Neural cell (in vitro differentiated cells): Measurements from ENCODE around the gene CES4A. TPM values are rescaled to one million over a fixed set of nuclear protein-coding genes. Genes with fewer than 3 reads are reported as not detected.
A peak's percentile ranks its signal among the peaks of the same experiment; 100 is the strongest.

Experiments used
- H2AFZ ChIP-seq: fragments of 200-600, 300-800 bp; sonication (generic), shearing (Covaris generic); 2 replicates; pipeline ENCODE4 v1.6.0; 2014; ENCODE audit warnings: low read depth, mild to moderate bottlenecking, antibody characterized with exemption, low read length, moderate library complexity
- H3F3A ChIP-seq: fragments of 200-600 bp; shearing (Covaris generic); 2 replicates; pipeline ENCODE4 v1.6.1; 2016; ENCODE audit warnings: mild to moderate bottlenecking, moderate library complexity, mixed read lengths, antibody characterized with exemption, low read length; ENCODE audit not compliant: insufficient read depth, poor library complexity, severe bottlenecking
- H3K27ac ChIP-seq: fragments of 200-600, 300-800 bp; sonication (generic), shearing (Covaris generic); 2 replicates; pipeline ENCODE4 v1.5.1; 2014; ENCODE audit warnings: mild to moderate bottlenecking, low read length, moderate library complexity
- H3K27me3 ChIP-seq: fragments of 300-800, 200-600 bp; sonication (generic), shearing (Covaris generic); 2 replicates; pipeline ENCODE4 v1.6.0; 2014; ENCODE audit warnings: mild to moderate bottlenecking, low read depth, low read length, moderate library complexity; ENCODE audit not compliant: insufficient read depth
- H3K36me3 ChIP-seq: fragments of 300-800, 200-600 bp; sonication (generic), shearing (Covaris generic); 2 replicates; pipeline ENCODE4 v1.5.1; 2014; ENCODE audit warnings: mild to moderate bottlenecking, antibody characterized with exemption, low read length, moderate library complexity; ENCODE audit not compliant: insufficient read depth
- H3K4me2 ChIP-seq: fragments of 300-800, 200-600 bp; sonication (generic), shearing (Covaris generic); 2 replicates; pipeline ENCODE4 v1.6.0; 2014; ENCODE audit warnings: mild to moderate bottlenecking, low read length
- H3K4me3 ChIP-seq: fragments of 300-800, 200-600 bp; sonication (generic), shearing (Covaris generic); 2 replicates; pipeline ENCODE4 v1.5.1; 2014; ENCODE audit warnings: mild to moderate bottlenecking, low read length, moderate library complexity
- H3K79me2 ChIP-seq: fragments of 200-600 bp; shearing (Covaris generic); replicated peaks from 2 replicates; pipeline ENCODE4 v1.6.0; 2014; ENCODE audit warnings: mild to moderate bottlenecking, low read length, moderate library complexity; ENCODE audit not compliant: insufficient read depth
- H3K9ac ChIP-seq: fragments of 300-800, 200-600 bp; sonication (generic), shearing (Covaris generic); 2 replicates; pipeline ENCODE4 v1.6.1; 2016; ENCODE audit warnings: mild to moderate bottlenecking, low read length, mixed read lengths
- H3K9me2 ChIP-seq: fragments of 200-600 bp; shearing (Covaris generic); 2 replicates; pipeline ENCODE4 v1.6.1; 2016; ENCODE audit warnings: mild to moderate bottlenecking, low read length, mixed read lengths; ENCODE audit not compliant: insufficient read depth
- H3K9me3 ChIP-seq: fragments of 200-600, 300-800 bp; sonication (generic), shearing (Covaris generic); 2 replicates; pipeline ENCODE4 v1.6.1; 2016; ENCODE audit warnings: mild to moderate bottlenecking, mixed run types, low read length, moderate library complexity, mixed read lengths
- H4K20me1 ChIP-seq: fragments of 200-600 bp; shearing (Covaris generic); 2 replicates; pipeline ENCODE4 v1.6.1; 2016; ENCODE audit warnings: mild to moderate bottlenecking, mixed run types; ENCODE audit not compliant: insufficient read depth
- CTCF ChIP-seq: fragments of 450-650 bp; IDR thresholded peaks from 2 replicates; pipeline ENCODE4 v1.5.1; 2014; ENCODE audit warnings: antibody characterized with exemption, mild to moderate bottlenecking, moderate library complexity; ENCODE audit not compliant: poor library complexity, severe bottlenecking
- EP300 ChIP-seq: fragments of 450-650 bp; conservative IDR thresholded peaks from 2 replicates; pipeline ENCODE4 v1.6.1; 2014; ENCODE audit warnings: antibody characterized with exemption, mild to moderate bottlenecking, moderate library complexity; ENCODE audit not compliant: poor library complexity, severe bottlenecking
- MXI1 ChIP-seq: fragments of 450-650 bp; conservative IDR thresholded peaks from 2 replicates; pipeline ENCODE4 v1.6.1; 2014; ENCODE audit warnings: antibody characterized with exemption, mild to moderate bottlenecking; ENCODE audit not compliant: poor library complexity, severe bottlenecking
- POLR2AphosphoS5 ChIP-seq: IDR thresholded peaks from 2 replicates; pipeline ENCODE4 v1.6.1; 2012
- RAD21 ChIP-seq: fragments of 450-650 bp; conservative IDR thresholded peaks from 2 replicates; pipeline ENCODE4 v1.6.1; 2014; ENCODE audit warnings: antibody characterized with exemption, mild to moderate bottlenecking, moderate library complexity
- SMC3 ChIP-seq: fragments of 450-650 bp; conservative IDR thresholded peaks from 2 replicates; pipeline ENCODE4 v1.6.1; 2014; ENCODE audit warnings: antibody characterized with exemption, mild to moderate bottlenecking, moderate library complexity; ENCODE audit not compliant: poor library complexity
- TAF1 ChIP-seq: IDR thresholded peaks from 2 replicates; pipeline ENCODE4 v1.6.1; 2012; ENCODE audit warnings: low read depth
- polyA plus RNA-seq: library from polyadenylated mRNA; depleted of rRNA; stranded (reverse); fragments of >200 nt; gene quantifications from 2 replicates; pipeline ENCODE4 v1.2.3, GENCODE V29; 2014

CES4A gene
- polyA plus RNA-seq, 1 donor from 2014 or later: 51.2 TPM

- Histone ChIP-seq H3K9me3 (no peaks in the 10 kb centered on the region), H3F3A (no peaks in the 10 kb centered on the region), H3K4me2 (no peak overlapping the region), H2AFZ (no peak overlapping the region), H4K20me1 (no peaks in the 10 kb centered on the region), H3K27me3 (no peaks in the 10 kb centered on the region), H3K4me3 (no peak overlapping the region), H3K79me2 (no peaks in the 10 kb centered on the region), H3K27ac (no peak overlapping the region), H3K9ac (no peak overlapping the region), H3K36me3 (no peaks in the 10 kb centered on the region), H3K9me2 (no peaks in the 10 kb centered on the region)
- no peak for TF ChIP-seq CTCF
These were observed 28.1 kb upstream of the CES4A start for GRCh38 chr16:66960270-66960669.

GRCh38 chr16:66961065-66961744, 27.2 kb upstream of the CES4A start, which contains the start of gene CES3:
Gene CES3, plus strand, starts transcription at chr16:66961266. Its CDS starts 42 bp downstream, at chr16:66961308.
- Histone ChIP-seq H3K27me3 (no peaks in the 10 kb centered on the region), H3K36me3 (no peaks in the 10 kb centered on the region), H2AFZ (no peak within 1 kb of the TSS), H3K9me3 (no peaks in the 10 kb centered on the region), H3K4me3 (no peak within 1 kb of the TSS), H3F3A (no peaks in the 10 kb centered on the region), H3K9me2 (no peaks in the 10 kb centered on the region), H4K20me1 (no peaks in the 10 kb centered on the region), H3K79me2 (no peaks in the 10 kb centered on the region), H3K4me2 (no peak within 1 kb of the TSS), H3K27ac (no peak within 1 kb of the TSS), H3K9ac (no peak within 1 kb of the TSS)
- TF ChIP-seq CTCF: peak; percentile 70
- no peak for TF ChIP-seq EP300
- TF ChIP-seq SMC3: peak; percentile 58

- Histone ChIP-seq H3K79me2 (no peaks in the 10 kb centered on the region), H3K27me3 (no peaks in the 10 kb centered on the region), H3K27ac (no peak overlapping the region), H3K9me2 (no peaks in the 10 kb centered on the region), H3F3A (no peaks in the 10 kb centered on the region), H3K9me3 (no peaks in the 10 kb centered on the region), H2AFZ (no peak overlapping the region), H4K20me1 (no peaks in the 10 kb centered on the region), H3K36me3 (no peaks in the 10 kb centered on the region), H3K9ac (no peak overlapping the region), H3K4me3 (no peak overlapping the region), H3K4me2 (no peak overlapping the region)
- TF ChIP-seq TAF1: no peak
- no peak for TF ChIP-seq MXI1
- no peak for TF ChIP-seq POLR2AphosphoS5
- TF ChIP-seq SMC3: no peak
- no peak for TF ChIP-seq CTCF
- no peak for TF ChIP-seq RAD21
These were observed 26.5 kb upstream of the CES4A start for GRCh38 chr16:66961914-66962313.
